Activated B cell treated with CpG ODN at 0.5 μM for 24 hours (primary cell): ENCODE results near the gene PRSS8. TPM values are rescaled to one million over a fixed set of nuclear protein-coding genes. Genes with fewer than 3 reads are reported as not detected.
"Not testable (repeated sequence)": the region's sequence is repeated elsewhere in the genome, so short reads cannot be mapped to it uniquely, and the experiment has no call there.

Experiments used
- ATAC-seq: fragments of 200-7000 bp; cut with Tn5 transposase; one replicate; pipeline ENCODE4 v1.10.0; 2021; ENCODE audit warnings: low read depth, mild to moderate bottlenecking, moderate library complexity
- CTCF ChIA-PET: fragments of 350-600 bp; sonication (Branson Sonifier 250); formaldehyde crosslinking; loops from one replicate; lab custom pipeline; 2021; ENCODE audit warnings: antibody characterized with exemption; lab: Charles Lee
- POLR2A ChIA-PET: fragments of 350-600 bp; sonication (Branson Sonifier 250); formaldehyde crosslinking; loops from one replicate; lab custom pipeline; 2021; ENCODE audit warnings: antibody characterized with exemption; lab: Charles Lee
- DNase-seq: peaks from one replicate; pipeline ENCODE4 v3.0.0; 2022
- H3K27ac Mint-ChIP-seq: one replicate; pipeline ENCODE4 v1.8.0; 2020; ENCODE audit warnings: mixed read lengths
- H3K27me3 Mint-ChIP-seq: one replicate; pipeline ENCODE4 v1.8.0; 2021; ENCODE audit warnings: mixed read lengths
- H3K36me3 Mint-ChIP-seq: one replicate; pipeline ENCODE4 v1.8.0; 2021; ENCODE audit warnings: low read depth, mixed read lengths
- H3K4me1 Mint-ChIP-seq: one replicate; pipeline ENCODE4 v1.8.0; 2021; ENCODE audit warnings: mixed read lengths
- H3K4me3 Mint-ChIP-seq: one replicate; pipeline ENCODE4 v1.8.0; 2020; ENCODE audit warnings: mild to moderate bottlenecking, mixed read lengths
- H3K9me3 Mint-ChIP-seq: one replicate; pipeline ENCODE4 v1.8.0; 2020; ENCODE audit warnings: mixed read lengths
- intact Hi-C: fragments of 100-400 bp; cut with micrococcal nuclease; formaldehyde crosslinking; loops from one replicate; pipeline ENCODE4 v1.15.1; 2024
- total RNA-seq: library from RNA; stranded (reverse); gene quantifications from 2 replicates; pipeline ENCODE4 v1.2.3, GENCODE V29; 2022
- TF ChIP-seq, protein P1 (sequence below): fragments of 200-600 bp; IDR thresholded peaks from one replicate; pipeline ENCODE4 v1.8.0; 2022; ENCODE audit warnings: antibody characterized with exemption, mild to moderate bottlenecking

The PRSS8 gene
- total RNA-seq, 1 donor from 2014 or later: not detected

DNA sequence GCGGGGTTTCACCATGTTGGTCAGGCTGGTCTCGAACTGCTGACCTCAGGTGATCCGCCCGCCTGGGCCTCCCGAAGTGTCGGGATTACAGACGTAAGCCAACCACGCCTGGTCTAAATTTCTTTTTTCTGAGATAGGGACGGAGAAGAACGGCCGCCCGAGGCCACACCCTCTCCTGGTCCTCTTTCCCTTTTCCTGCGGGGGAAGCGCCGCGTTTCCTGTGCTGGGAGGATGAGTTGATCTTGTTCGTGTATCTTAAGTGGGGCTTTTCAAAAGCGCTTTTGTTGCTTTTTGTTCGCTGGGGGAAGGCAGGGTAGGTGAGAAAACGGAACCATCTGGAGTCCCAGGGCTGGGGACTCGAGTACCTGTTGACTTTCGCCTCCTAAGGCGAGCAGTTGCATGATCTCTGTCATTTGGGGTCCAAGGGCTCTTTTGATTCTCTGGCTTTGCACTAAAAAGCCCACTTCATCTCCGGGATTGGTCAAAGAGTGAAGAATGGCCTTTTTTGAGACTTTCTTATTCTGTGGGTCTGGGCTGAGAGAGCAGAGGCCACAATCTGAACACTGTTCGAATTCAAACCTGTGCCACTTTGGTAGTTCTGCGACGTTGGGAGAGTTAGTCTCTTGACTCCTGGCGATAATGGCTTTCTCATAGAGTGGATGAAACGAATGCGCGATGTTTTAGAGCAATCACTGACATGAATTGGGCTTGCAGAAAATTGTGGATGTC, 45.7 kb upstream of the PRSS8 start:
- intact Hi-C loops: loop anchor here (1.0 to 2.0 kb wide), 2 partner anchors 11 to 22 kb away; no protein-coding TSS in a partner anchor
- CTCF ChIA-PET: no interaction called here
- TF ChIP-seq, protein P1, sequence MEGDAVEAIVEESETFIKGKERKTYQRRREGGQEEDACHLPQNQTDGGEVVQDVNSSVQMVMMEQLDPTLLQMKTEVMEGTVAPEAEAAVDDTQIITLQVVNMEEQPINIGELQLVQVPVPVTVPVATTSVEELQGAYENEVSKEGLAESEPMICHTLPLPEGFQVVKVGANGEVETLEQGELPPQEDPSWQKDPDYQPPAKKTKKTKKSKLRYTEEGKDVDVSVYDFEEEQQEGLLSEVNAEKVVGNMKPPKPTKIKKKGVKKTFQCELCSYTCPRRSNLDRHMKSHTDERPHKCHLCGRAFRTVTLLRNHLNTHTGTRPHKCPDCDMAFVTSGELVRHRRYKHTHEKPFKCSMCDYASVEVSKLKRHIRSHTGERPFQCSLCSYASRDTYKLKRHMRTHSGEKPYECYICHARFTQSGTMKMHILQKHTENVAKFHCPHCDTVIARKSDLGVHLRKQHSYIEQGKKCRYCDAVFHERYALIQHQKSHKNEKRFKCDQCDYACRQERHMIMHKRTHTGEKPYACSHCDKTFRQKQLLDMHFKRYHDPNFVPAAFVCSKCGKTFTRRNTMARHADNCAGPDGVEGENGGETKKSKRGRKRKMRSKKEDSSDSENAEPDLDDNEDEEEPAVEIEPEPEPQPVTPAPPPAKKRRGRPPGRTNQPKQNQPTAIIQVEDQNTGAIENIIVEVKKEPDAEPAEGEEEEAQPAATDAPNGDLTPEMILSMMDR: no peak

DNA sequence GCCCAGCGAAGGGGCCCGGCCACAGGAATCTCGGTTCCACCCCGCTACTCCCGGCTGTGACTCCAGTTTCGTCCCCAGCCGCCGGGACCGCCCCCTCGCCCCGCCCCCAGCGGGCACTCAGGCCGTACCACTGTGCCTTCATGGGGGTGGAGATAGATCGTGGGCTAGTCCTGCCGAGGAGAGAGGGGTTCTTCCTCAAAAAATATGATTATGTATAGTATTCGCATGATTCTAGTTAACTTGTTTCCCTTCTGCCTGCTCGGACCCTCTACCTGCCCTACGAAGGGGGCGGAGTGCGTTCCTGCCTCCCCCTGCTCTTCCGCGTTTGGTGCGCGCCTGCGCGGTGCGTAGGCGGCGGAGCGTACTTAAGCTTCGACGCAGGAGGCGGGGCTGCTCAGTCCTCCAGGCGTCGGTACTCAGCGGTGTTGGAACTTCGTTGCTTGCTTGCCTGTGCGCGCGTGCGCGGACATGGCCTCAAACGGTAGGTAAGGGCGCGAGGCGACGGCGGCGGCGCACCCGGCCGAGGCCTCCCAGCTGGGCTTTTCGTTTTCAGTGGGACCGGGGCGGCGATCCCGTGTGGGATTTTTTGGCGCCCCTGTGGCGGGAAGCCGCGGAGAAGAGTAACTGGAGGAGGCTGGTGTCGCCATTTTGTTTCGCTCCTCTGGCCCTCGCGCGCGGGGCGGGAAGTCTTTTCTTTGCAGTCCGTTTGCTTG, 44.4 kb upstream of the PRSS8 start, which contains the start of gene FUS:
FUS (plus strand) TSS at position 393 of the 713 bp plus-strand sequence; CDS start at position 469, 76 bp downstream.
- CTCF ChIA-PET: interaction anchor here (1.8 kb wide), 1 partner anchor 37 kb away, joined by 11 read pairs; no protein-coding TSS in a partner anchor
- POLR2A ChIA-PET: interaction anchor here (0.5 to 5.2 kb wide), 63 partner anchors 8 to 1441 kb away, joined by 3 to 147 read pairs (median 5); partner anchors contain the start of genes ARMC5, BCKDK, FBRS and HSD3B7
- peaks cover 57% of the 10 kb centered on the region for H3K4me1 Mint-ChIP-seq
- TF ChIP-seq, protein P1: no peak
- peak within 1 kb of the TSS; percentile 100 for H3K27ac Mint-ChIP-seq
- peak; percentile 91 for DNase-seq
- H3K4me3 Mint-ChIP-seq: peak within 1 kb of the TSS; percentile 96
- H3K27me3 Mint-ChIP-seq: no peaks in the 10 kb centered on the region
- no peaks in the 10 kb centered on the region for H3K9me3 Mint-ChIP-seq
- peaks cover 43% of the 10 kb centered on the region for H3K36me3 Mint-ChIP-seq
- ATAC-seq: peak; percentile 69
- intact Hi-C loops: loop anchor here (1.0 to 10.0 kb wide), 10 partner anchors 21 to 1363 kb away; partner anchors contain the start of genes ARMC5, KAT8, PAGR1 and PYCARD

More for the DNA sequence above, 45.7 kb upstream of the PRSS8 start:
- ATAC-seq (no peak), DNase-seq (peak; percentile 32)
- Mint-ChIP-seq H3K9me3 (no peaks in the 10 kb centered on the region), H3K27ac (peak overlapping the region; percentile 100), H3K36me3 (peaks cover 56% of the 10 kb centered on the region), H3K4me1 (peaks cover 64% of the 10 kb centered on the region), H3K27me3 (no peaks in the 10 kb centered on the region), H3K4me3 (peak overlapping the region; percentile 96)
- POLR2A ChIA-PET: interaction anchor here (0.6 to 5.2 kb wide), 32 partner anchors 8 to 692 kb away, joined by 3 to 147 read pairs (median 10); partner anchors contain the start of genes ARMC5, BCKDK, HSD3B7 and ITGAM

DNA sequence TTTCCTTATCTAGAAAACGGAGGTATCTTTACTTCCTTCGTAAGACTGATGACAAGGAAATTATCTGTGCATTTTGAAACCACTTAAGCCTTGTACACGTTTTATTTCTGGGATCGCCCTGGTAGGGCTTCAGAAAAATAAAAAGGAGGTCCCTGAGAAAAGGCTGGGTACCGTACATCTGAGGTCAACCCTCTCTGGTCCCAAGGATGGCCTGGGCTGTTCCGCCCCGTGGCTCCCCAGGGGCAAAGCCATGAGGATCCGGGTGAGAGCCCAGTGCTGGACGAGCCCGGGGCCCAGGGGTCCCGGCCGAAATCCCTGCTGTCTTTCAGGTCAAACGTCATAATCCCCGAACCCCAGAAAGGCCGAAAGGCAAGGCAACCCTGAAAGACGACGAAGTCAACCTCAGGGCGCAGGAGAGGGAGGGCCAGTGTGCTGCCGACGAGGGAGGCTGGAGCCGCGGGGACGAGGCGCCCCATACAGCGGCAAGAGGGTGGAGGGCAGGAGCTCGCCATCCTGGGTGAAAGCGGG, 43.8 kb upstream of the PRSS8 start:
- H3K27ac Mint-ChIP-seq: peak overlapping the region; percentile 100
- TF ChIP-seq, protein P1: no peak
- no peaks in the 10 kb centered on the region for H3K27me3 Mint-ChIP-seq
- H3K4me3 Mint-ChIP-seq: peak overlapping the region; percentile 96
- ChIA-PET CTCF (interaction anchor here (1.8 kb wide), 1 partner anchor 37 kb away, joined by 11 read pairs; no protein-coding TSS in a partner anchor), POLR2A (interaction anchor here (0.6 to 5.2 kb wide), 45 partner anchors 10 to 1441 kb away, joined by 3 to 147 read pairs (median 6); partner anchors contain the start of genes ARMC5, BCKDK, FBRS and HSD3B7)
- no peaks in the 10 kb centered on the region for H3K9me3 Mint-ChIP-seq
- DNase-seq (no peak), ATAC-seq (peak; percentile 3)
- peaks cover 54% of the 10 kb centered on the region for H3K4me1 Mint-ChIP-seq
- H3K36me3 Mint-ChIP-seq: peaks cover 37% of the 10 kb centered on the region
- intact Hi-C loops: loop anchor here (1.0 to 10.0 kb wide), 4 partner anchors 62 to 1362 kb away; partner anchors contain the start of genes KAT8, PAGR1 and ZNF267

DNA sequence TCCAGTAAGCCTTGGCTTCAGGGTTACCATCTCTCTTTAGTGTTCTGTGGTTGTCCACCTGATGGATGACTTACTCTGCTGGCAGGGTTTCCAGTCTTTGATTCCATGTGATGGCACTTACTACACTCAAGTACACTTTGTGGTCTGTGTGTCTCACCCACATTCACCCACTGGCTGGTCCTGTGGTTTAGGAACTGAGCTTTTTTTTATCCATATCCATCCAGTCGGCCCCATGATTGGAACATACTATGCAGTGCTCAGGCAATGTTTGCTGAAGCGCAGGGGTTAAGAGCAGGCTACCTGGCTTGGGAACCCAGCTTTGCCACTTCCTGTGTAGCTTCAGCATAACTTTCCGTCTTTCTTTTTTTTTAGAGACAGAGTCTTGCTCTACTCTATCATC, 41.6 kb upstream of the PRSS8 start:
- DNase-seq: no peak
- no peaks in the 10 kb centered on the region for H3K9me3 Mint-ChIP-seq
- ATAC-seq: no peak
- POLR2A ChIA-PET: interaction anchor here (0.6 to 5.2 kb wide), 10 partner anchors 13 to 282 kb away, joined by 3 to 147 read pairs (median 4); partner anchors contain the start of genes ARMC5, PYCARD, ZNF646 and ZNF668
- peak overlapping the region; percentile 30 for H3K4me3 Mint-ChIP-seq
- no peaks in the 10 kb centered on the region for H3K27me3 Mint-ChIP-seq
- intact Hi-C loops: loop anchor here (5.0 to 10.0 kb wide), 3 partner anchors 60 to 1360 kb away; partner anchors contain the start of genes KAT8, PAGR1 and ZNF267
- peak overlapping the region; percentile 100 for H3K27ac Mint-ChIP-seq
- TF ChIP-seq, protein P1: no peak
- peaks cover 34% of the 10 kb centered on the region for H3K4me1 Mint-ChIP-seq
- CTCF ChIA-PET: interaction anchor here (1.0 to 2.2 kb wide), 3 partner anchors 35 to 205 kb away, joined by 3 to 12 read pairs (median 4); no protein-coding TSS in a partner anchor
- peaks cover 17% of the 10 kb centered on the region for H3K36me3 Mint-ChIP-seq

DNA sequence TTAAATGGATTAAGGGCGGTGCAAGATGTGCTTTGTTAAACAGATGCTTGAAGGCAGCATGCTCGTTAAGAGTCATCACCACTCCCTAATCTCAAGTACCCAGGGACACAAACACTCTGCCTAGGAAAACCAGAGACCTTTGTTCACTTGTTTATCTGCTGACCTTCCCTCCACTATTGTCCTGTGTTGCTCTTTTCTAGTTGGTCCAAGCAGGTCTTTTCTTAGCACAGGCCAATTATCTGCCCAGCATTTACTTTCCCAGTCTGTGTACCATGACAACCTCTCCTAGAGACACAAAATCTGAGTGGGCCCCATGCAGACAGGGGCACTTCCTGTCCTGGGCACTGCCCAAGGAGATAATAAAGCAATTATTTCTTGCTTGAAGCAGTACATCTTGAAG, 34.5 kb upstream of the PRSS8 start:
- DNase-seq, H3K36me3 Mint-ChIP-seq, CTCF ChIA-PET, H3K9me3 Mint-ChIP-seq, H3K4me1 Mint-ChIP-seq, POLR2A ChIA-PET, ATAC-seq, H3K4me3 Mint-ChIP-seq, H3K27me3 Mint-ChIP-seq, H3K27ac Mint-ChIP-seq: not testable (repeated sequence)
- intact Hi-C loops: loop anchor here (10.0 kb wide), 1 partner anchor 705 kb away; the partner anchor contains the start of gene ZNF267
